HuH-7 (cell line): ENCODE measurements around the gene GLO1.

ENCODE experiments used
- DNase-seq: peaks from one replicate; pipeline ENCODE4 v3.0.0; 2011; ENCODE audit warnings: low spot score

The GLO1 gene

DNA sequence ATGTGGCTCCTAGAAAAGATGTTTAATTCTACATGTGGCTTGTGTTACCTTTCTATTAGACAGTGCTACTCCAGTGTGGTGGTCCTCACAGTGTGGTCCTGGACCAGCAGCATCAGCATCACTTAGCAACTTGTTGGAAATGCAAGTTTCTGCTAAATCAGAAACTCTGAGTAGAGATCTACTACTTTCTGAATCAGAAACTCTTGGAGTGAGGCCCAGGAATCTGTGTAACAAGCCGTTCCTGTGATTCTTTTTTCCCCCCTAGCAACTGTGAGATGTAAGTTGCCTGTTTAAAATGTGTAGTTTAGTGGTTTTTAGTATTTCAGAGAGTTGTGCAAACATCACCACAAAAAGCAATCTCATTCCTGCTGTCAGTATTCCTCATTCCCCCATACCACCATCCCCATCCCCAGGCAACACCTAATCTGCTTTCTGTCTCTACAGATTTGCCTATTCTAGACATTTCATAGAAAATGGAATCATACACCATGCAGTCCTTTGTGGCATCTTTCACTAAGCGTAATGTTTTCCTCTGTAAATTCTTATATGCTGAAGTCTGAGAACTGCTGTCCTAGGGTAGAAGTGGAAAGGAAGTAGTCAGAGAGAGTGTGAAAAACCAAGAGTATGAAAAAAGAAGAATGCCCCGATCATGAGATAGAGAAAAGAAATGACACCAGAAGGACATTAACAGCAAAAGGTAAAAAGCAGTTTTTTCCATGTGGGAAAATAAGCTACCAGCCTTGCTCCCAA lies 44.4 kb downstream of the GLO1 start:
- no peak for DNase-seq

GRCh38 chr6:38656896-38657295 lies 46.0 kb downstream of the GLO1 start:
- no peak for DNase-seq

GRCh38 chr6:38654263-38654662 lies 48.7 kb downstream of the GLO1 start:
- DNase-seq, result no peak

GRCh38 chr6:38651121-38651784 lies 51.7 kb downstream of the GLO1 start:
- no peak for DNase-seq

- no peak for DNase-seq
Measured at GRCh38 chr6:38650207-38650752, 52.7 kb downstream of the GLO1 start.

DNA sequence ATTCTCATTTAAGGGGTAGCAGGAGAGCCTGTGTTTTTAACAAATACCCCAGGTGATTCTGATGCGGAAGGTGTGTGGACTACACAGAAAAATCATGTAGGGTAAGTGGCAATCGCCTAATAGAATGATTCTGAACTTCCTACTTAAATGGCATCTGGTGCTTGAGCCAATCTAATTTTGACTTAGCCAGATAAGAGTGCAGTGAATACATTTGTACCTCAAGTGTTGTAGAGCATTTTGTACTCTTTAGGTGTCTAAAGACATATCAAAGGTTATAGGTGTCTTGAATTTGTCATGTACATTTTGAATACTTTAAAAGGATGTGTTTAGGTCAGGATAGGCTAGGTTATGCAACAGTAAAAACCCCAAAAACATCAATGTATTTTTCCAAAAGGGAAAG lies 53.2 kb downstream of the GLO1 start:
- DNase-seq, result no peak

- DNase-seq, result no peak
Measured at GRCh38 chr6:38648629-38649028, 54.3 kb downstream of the GLO1 start.

DNA sequence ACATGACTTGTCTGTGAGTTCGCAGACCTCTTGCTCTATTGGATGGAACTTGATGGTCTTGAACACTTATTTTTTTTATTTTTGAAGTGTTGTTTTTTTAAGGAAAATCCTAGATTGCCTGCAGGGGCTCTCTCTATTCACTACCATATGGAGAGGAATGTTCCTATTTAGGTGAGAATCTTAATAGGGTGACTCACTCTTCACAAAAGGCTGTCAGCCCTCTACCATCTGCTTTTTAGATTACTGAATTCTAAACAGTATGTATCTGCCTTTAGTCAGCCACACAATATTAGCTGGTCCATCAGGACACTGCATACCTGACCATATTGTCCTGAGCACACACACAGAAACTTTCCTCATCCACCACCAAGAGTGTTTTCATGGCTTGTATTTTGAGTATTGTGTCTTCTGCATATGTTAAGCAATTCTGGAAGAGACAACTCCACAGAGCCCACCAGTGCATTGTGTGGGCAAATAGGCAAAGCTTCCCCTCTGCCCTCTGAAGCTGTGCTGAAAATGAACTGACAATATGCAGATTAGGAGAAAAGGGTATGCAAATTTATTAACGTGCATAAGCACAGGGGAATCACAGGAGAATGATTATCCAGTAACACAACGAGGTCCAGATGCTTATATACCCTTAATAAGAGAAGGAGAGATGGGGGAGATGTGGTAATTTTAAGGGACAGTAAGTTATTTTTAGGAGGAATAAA lies 56.6 kb downstream of the GLO1 start:
- no peak for DNase-seq

DNA sequence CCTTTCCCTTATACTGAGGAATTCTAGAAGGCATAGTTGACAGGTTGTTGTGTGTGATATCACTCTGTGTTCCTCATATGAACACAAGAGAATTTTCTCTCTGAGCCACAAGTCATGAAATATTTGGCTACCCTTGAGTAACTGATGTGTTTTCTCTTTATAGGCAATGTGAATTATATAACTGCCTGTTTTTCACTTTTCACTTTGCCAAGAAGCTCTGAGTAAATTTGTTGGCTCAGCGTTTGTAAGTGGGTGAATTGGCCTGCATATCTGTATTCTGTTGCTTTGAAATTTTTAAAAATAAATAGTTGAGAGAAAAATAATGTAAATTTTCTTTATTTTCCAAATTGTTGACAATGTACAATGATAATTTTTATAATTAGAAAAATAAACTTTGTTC lies 58.0 kb downstream of the GLO1 start:
- DNase-seq, result no peak

DNA sequence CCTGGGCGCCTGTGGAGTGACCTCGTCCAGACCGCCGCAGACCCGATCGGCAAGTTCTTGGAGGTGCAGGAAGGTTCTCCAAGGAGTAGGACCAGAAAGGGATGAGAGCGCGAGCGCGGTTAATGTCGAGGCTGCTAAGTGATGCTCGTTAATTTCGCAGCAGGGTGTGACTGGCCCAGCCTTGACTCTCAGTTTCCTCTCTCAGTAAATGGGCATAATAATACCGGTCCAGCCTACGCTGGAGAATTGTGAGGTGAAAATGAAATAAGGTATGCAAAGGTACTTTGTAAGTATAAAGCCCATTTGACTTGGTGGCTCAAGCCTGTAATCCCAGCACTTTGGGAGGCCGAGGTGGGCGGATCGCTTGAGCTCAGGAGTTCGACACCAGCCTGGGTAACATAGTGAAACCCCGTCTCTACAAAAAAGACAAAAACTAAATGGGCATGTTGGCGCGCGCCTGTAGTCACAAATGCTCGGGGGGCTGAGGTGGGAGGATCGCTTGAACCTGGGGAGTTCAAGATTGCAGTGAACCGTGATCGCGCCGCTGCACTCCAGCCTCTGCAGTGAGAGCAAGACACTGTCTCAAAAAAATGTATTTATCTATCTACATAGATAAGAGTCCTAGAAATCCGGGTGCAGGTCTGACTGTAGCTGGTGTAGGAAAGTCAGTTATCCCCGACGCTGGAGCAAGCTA lies 62.6 kb downstream of the GLO1 start:
- no peak for DNase-seq

- peak; percentile 54 for DNase-seq
Measured at GRCh38 chr6:38639498-38640215, 63.3 kb downstream of the GLO1 start, which contains the start of gene BTBD9. Gene BTBD9 (minus strand): TSS chr6:38639929.

DNA sequence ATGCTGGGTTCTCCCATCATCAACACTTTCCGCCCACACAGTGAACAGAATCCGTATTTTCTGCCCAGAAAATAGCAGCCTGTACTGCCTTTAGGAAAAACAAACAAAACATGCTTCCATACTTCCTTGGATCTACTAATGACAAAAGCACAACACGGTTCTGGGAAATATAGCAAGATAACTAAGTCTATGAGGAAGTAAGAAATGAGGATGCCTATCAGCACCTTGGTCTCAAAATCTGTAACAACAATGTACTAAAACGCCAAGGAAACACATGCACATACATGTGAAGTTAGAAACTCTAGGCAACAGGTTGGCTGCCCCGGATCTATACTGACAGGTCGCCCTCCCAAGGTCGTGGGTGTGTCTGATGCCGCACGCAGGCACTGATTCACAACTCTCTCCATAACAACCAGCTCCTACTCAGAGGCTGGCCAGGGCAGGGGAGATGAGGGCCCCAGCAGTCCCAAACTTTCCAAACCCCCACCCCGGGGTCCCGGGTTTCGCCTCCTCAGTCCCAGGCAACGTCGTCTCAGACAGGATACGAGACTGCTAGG lies 63.9 kb downstream of the GLO1 start:
- peak; percentile 23 for DNase-seq

- no peak for DNase-seq
Measured at GRCh38 chr6:38637756-38638155, 65.2 kb downstream of the GLO1 start.

- DNase-seq, result no peak
Measured at GRCh38 chr6:38636027-38636426, 66.9 kb downstream of the GLO1 start.

- DNase-seq, result no peak
Measured at GRCh38 chr6:38634518-38634917, 68.4 kb downstream of the GLO1 start.

DNA sequence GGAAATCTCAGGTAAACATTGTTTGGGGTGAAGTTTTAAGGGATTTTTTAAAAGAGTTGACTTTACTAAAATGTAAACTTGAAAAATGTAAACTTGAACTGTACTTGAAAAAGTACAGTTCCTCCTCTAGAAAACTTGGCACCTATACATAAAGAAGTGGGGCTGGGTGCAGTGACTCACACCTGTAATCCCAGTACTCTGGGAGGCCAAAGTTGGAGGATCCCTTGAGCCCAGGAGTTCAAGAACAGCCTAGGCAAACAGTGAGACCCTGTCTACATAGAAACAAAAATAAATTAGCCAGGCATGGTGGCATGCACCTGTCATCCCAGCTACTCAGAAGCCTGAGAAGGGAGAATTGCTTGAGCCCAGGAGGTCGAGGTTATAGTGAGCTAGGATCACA lies 70.5 kb downstream of the GLO1 start:
- DNase-seq, result no peak

GRCh38 chr6:38631186-38631783 lies 71.7 kb downstream of the GLO1 start:
- DNase-seq, result no peak
